T-helper 1 cell (primary cell): Measurements from ENCODE around the gene FOSL2.

Experiments used
- DNase-seq, 5 donors: peaks; one replicate each; pipeline ENCODE4 v3.0.0-alpha.2; 2012 to 2020

FOSL2 gene

GRCh38 chr2:28375742-28376631 is 16.7 kb upstream of the FOSL2 start:
- DNase-seq = no peak

- DNase-seq = no peak
Measured at GRCh38 chr2:28377195-28377816, 15.4 kb upstream of the FOSL2 start.

DNA sequence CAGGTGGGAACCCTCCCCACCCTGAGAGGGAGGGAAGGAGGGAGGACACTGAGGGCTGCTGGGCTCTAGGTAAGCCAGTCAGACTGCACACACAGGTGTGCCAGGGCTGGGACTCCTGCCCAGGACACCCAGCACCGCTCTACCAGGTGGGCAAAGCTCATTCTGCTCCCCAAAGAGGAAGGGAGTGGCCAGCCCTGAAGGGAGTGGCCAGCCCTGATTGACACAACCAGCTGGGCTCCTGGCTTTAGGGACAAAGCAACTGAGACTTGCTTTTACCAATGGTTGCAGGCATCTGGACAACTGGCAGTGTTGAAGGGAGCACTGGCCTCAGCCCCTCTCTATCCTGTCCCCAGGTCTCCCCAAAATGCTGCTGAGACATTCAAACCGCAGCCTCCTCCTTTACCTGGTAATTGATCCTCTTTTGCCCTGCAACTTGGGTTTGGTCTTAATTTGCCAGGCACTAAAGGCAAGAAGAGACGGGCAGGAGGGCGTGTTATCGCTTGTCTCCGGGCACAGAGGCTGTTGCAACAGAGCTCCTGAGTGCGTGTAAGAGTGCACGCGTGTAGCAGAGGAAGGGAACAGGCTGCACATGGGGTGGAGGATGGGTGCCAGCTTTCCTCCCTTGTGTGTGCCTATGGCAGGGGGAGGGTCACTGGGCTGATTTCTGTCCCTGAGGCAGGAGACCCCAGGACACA is 14.5 kb upstream of the FOSL2 start:
- no peak for DNase-seq

- no peak for DNase-seq
Measured at GRCh38 chr2:28378679-28379584, 13.7 kb upstream of the FOSL2 start.

GRCh38 chr2:28380219-28380618 is 12.4 kb upstream of the FOSL2 start:
- no peak for DNase-seq

DNA sequence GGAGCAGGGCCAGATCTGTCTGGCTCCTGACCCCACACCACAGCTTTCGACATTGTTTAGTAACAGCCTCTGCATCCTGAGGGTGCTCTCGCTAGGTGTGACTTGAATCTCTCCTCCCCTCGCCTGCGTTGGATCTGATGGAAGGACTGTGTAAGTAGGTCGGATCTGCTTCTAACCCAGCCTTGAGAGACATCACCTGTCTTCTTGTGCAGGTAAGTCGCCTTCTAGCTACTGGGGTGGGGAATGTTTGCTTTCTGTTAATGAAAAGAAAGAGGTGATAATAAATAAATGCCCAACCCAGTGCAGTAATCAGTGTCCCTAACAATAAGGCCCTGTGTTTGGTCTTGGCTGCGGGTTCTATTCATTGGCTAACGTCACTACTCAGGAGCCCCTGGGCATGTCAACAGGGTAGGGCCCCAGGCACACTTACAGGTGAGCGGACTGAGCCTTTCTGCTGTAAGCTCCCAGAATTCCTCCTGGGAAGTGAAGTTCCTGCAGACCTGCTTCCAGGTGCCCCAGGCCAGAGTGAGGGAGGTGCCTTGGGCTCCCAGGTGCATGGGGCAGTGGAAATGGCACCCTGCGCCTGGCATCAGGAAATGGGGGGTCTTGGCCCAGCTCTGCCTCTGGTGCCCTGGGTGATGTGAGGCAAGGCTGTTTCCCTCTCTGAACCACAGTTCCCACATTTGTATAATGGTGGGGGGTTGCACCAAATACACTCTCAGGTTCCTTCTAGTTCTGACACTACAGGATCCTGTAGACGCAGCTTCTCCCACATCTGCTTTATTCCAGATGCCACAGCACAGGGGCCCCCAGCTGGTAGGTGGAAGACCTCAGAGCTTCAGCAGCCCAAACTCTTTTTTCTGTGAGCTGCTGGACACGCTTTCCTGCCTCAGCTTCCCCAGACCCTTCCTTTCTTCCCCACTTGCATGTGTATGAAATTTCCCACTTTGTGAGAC is 11.2 kb upstream of the FOSL2 start:
- no peak for DNase-seq

GRCh38 chr2:28382755-28383154 is 9.9 kb upstream of the FOSL2 start:
- DNase-seq = no peak

DNA sequence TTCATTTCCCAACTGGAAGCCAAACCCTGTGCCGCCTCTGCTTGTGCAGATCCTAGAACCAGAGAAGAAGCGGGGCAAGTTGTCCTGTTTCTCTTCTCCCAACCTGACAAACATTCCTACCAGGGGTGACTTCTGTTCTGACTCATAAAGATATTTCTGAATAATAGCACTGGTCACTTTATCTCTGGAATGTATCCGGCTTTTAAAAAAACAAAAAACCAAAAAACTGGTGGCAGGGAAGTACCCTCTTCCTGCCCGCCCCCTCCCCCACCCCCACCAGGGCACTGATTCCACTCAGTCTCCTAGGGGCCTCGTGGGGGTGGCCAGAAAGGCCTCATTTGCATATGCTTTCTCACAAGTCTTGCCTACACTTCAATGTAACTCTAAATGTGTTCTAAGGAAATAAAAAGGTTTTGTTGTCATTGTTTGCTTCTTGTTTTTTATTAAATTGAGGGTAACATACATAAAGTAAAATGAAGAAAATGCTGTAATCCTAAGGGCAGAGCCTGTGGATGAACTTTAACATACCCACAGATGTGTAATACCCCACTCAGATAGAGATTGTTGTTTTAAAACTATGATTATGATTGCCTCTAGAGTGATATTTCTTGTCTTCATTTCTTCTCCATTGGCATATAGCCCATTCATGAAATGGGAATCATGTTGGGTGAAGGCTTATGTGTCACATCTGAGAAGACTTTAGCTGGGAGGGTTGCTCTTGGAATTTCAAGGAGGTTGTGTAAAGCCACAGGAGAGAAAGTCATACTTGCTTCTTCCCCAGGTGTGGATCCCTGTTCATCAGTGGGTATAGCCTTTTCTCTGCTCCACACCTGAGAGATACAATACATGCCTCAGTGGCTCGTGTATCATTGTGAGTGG is 5.3 kb upstream of the FOSL2 start:
- DNase-seq = no peak

DNA sequence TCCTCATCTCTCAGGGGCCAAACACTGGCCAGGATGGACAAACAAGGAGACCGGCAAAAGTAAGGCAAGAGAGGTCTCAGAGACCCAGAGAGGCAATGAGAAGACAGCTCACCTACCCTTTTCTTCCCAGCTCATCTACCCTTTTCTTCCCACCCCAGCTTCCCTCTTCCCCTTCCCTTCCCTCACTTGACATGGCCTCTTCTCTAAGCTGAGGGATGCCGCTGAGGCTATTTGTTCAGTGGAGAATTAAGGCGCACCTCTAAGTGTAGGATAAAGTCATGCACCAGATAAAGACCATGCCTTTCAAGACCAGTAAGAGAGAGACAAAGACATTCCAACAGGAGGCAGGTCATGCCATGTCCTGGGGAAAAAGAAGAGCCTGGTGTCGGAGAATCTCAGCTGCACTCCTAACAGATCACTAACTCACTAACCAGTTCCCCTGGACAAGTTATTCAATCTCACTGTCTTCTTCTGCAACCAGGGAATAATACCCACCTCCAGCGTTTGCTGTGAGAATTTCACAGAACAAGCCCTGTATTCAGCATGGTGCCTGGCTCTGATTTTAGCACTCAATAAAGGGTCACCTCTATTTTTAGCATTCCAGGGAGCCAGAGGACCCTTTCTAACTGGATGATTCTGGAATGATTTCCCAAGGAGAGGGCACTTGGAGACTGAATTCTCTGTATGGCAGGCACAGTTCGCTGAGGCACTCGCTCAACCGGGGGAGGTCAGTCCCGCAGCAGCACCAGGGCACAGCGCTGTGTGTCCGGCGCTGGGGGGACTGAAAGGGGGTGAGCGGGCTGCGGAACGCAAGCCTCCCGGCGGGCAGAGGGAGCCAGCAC is 3.0 kb upstream of the FOSL2 start:
- DNase-seq = no peak

GRCh38 chr2:28390241-28390745 is 2.4 kb upstream of the FOSL2 start:
- peak; percentile 67 to 93 (median 79) for DNase-seq

DNA sequence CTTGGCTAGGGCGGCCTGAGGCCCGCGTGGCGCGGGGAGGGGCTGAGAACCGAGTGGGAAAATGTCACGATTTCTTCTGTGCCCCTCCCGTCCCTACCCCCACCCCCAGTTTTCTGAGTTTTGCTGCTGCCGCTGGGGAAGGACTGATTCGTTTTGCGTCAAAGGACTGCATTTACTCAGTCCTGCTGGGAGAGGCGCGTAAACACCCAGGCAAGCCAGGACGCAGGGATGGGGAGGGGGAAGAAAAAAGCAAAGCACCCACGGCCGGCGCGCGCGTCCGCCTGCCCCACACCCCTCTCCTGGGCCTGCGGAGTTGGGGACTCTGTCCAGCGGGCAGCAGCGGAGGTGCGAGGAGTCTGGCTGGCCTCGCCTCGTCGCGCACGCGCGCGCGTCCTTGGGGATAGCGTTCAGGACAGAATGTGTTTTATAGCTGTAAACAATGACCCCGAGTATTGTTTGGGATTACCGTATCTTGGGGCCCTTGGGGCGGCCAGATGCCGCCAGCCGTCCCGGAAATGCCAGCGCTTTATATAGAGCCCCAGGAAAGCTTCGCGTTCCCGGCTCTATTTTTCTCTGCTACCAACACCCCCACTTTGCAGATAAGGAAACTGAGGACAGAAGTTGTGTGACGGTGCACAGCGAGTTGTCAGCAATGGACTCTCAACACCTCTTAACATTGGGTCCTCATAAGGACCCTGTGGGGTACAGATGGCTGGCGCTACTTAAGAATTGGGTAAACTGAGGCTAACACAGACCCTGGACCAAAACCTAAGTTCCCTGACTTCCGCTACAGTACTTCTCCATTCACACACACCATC is 1.7 kb upstream of the FOSL2 start:
- DNase-seq = no peak

DNA sequence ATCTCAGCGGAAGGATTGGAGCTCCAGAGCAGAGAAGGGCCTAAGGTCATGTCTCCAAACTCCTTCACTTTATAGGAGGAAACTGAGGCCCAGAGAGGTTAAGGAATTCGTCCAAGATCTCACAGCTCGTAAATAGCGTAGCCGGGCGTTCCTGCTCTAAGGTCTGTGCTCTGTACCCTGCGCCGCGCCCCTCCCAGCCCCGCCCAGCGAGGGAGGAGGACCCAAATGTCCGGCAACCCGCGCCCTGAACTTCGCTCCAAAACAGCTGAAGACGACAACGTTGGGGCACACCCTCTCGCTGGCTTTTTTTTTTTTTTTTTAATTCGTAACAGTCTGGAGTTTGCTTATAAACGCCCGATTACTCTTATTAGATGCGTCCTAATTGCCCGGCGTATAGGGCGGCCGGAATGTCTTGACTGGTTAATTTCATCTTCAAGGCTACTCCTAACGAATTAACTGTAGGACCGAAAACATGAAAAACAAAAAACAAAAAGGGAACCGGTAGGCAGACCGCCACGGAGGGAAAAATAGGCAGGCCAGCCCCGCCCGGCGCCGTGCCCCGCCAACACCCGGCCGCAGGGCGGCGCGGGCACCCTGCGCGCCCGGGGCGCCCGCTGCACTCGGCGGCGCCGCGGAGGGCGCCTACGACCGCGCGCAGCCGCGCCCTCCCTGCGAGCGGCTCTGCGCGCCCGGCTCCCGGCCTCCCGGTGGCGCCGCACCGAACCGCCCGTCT is 928 bp upstream of the FOSL2 start:
- DNase-seq = peak in 4 of 5 donors; percentile 46 to 90 (median 48)

GRCh38 chr2:28393114-28393836 is 617 bp downstream of the FOSL2 start:
- DNase-seq = peak in 3 of 5 donors; percentile 35 to 70 (median 40)

DNA sequence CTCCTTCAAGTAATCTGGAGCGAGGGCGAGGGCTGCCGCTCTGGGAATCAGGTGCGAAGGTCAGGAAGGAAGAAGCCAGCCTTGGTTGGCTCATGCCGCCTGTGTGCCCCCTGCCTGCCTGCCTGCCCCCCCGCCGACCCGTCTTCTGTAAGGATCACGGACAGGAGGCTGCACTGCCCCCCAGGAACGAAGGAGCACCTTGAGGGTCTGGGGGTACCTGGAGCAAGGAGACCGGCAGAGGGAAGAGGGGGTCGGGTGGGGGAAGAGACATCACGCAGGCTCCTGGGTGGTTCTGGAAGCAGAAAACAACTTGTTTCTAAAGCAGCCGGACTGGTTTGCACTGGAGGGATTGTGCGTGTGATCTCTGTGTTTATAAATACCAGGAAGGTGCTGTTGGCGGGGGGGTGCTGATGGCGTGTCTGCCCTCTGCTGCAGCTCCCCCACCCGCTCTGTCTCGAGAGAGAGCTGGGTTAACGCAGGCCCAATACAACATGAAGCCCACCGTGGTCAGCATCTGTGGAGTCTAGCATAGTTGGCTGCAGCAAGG is 1.7 kb downstream of the FOSL2 start:
- DNase-seq = no peak

- DNase-seq = no peak
Measured at GRCh38 chr2:28394997-28395333, 2.3 kb downstream of the FOSL2 start.

- DNase-seq = no peak
Measured at GRCh38 chr2:28395334-28396061, 2.8 kb downstream of the FOSL2 start.
